Sigmoid colon (tissue), 4 donors: ENCODE results near the gene CASP10.
A peak's percentile ranks its signal among the peaks of the same experiment; 100 is the strongest.

ENCODE experiments used
- CTCF ChIP-seq, 4 experiments: fragments of 450-650 bp in 3 of 4; fragments of 200-600 bp in 1 of 4; IDR thresholded peaks; one replicate each; pipeline ENCODE4 v1.5.1; 2016 to 2019; ENCODE audit warnings: antibody characterized with exemption in 4 of 4, mild to moderate bottlenecking in 3 of 4, moderate library complexity in 2 of 4
- EP300 ChIP-seq, 4 donors: sonication (generic); formaldehyde crosslinking; IDR thresholded peaks; one replicate each; pipeline ENCODE4 v1.6.1; 2017; ENCODE audit warnings: antibody characterized with exemption in 4 of 4
- POLR2A ChIP-seq, 2 donors: fragments of 450-650 bp; IDR thresholded peaks; one replicate each; pipeline ENCODE4 v1.6.1; 2016; ENCODE audit warnings: antibody characterized with exemption in 2 of 2, mild to moderate bottlenecking in 2 of 2, moderate library complexity in 2 of 2
- POLR2AphosphoS5 ChIP-seq, 4 donors: sonication (generic); formaldehyde crosslinking; IDR thresholded peaks; one replicate each; pipeline ENCODE4 v1.6.1; 2017; ENCODE audit warnings: antibody characterized with exemption in 4 of 4

DNA sequence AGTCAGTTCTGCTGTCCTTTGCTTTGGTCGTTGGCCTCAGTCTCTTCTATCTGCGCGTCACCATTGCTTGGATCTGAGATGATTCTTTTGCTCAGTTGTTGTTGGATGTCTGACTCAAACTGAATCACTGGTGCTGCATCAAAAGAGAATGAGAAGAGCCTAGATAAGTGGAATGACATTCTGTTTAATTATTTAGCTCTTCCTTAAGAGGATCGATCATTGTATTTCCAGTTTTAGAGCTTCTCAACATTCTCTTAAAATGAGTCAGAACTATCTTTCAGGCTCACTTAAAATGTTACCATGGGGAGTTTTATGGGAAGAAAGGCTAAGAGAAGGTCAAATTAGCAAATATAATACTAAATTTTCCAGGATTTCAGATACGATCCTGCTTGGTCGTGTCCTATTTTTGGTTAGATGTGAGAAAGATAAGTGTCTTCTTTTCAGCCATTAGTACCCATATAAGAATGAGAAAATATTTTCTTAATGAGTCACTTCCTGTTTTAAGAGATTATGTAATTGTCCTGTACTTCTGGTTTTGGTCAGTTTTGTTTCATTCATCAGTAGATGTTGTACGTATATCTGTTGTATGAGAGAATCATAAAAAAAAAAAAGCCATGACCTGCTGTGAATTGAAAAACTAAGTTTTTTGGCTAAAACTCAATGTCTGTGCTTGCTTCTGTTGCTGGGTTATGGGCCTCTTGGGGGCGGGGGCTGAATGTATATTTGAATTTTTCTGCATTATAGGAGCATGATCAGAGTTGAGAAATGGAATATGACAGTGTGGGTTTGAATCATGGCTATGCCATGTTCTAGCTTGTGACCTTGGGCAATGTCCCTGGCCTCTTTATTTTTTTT lies 31.6 kb upstream of the CASP10 start:
- TF ChIP-seq CTCF (IDR thresholded peaks at IDR 0.05) (no peak), EP300 (IDR thresholded peaks at IDR 0.05) (no peak), POLR2AphosphoS5 (IDR thresholded peaks at IDR 0.05) (peak in 1 of 4 donors; percentile 42), POLR2A (IDR thresholded peaks at IDR 0.05) (no peak)
